KOPT-K1 (cell line): Measurements from ENCODE around the gene KYNU.
"Not testable (repeated sequence)": the region's sequence is repeated elsewhere in the genome, so short reads cannot be mapped to it uniquely, and the experiment has no call there.

Experiments used
- H3K27ac ChIP-seq: fragments of 200-600 bp; sonication (generic); 2 replicates; pipeline ENCODE4 v1.5.1; 2016; ENCODE audit warnings: antibody characterized with exemption, mild to moderate bottlenecking, low read depth, low read length; ENCODE audit not compliant: poor library complexity, severe bottlenecking
- H3K36me3 ChIP-seq: fragments of 200-600 bp; sonication (generic); 2 replicates; pipeline ENCODE4 v1.5.1; 2017; ENCODE audit warnings: antibody characterized with exemption, mild to moderate bottlenecking, low read length, moderate library complexity; ENCODE audit not compliant: insufficient read depth
- H3K9me3 ChIP-seq: fragments of 200-600 bp; sonication (generic); 2 replicates; pipeline ENCODE4 v1.5.1; 2017; ENCODE audit warnings: antibody characterized with exemption, low read length, mild to moderate bottlenecking; ENCODE audit not compliant: insufficient read depth, poor library complexity, severe bottlenecking

Gene KYNU

DNA sequence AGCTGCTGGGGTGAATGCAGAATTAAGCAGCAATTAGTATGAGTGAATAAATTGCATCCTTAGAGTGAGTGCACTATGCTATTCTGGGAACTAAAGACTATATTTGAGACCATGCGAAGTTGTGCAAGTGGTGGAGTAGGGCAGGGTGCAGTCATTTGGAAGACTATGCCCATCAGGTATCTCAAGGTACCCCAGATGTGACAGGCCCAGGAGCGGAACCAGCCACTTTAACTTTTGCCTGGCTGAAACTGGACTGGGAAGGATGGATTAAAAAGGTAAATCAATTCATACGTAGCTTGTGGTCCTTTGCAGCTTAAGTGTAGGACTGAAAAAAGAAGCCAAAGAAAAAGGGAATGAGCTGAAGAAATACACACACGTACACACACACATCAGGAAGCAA is 1.7 kb downstream of the KYNU start:
- Histone ChIP-seq H3K27ac (no peak overlapping the region), H3K9me3 (no peaks in the 10 kb centered on the region), H3K36me3 (no peaks in the 10 kb centered on the region)

DNA sequence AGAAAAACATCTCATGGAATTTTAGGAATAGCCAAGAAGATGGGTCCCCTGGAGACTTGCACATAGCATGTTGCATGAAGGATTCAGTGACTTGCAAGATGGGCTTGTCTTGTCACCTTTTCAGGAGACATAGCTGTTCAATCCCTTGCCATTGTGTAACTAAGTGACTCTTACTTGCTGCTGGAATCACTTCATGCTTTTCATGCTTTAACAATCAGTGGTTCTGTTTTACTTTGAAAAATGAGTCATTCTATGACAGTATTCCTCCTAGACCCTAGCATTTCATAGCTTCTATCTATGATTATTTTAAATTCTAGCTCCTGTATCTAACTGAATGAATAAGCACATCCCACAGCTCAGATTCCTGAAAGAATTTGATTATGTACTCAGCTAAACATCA is 2.8 kb downstream of the KYNU start:
- Histone ChIP-seq H3K27ac (no peak overlapping the region), H3K36me3 (no peaks in the 10 kb centered on the region)

DNA sequence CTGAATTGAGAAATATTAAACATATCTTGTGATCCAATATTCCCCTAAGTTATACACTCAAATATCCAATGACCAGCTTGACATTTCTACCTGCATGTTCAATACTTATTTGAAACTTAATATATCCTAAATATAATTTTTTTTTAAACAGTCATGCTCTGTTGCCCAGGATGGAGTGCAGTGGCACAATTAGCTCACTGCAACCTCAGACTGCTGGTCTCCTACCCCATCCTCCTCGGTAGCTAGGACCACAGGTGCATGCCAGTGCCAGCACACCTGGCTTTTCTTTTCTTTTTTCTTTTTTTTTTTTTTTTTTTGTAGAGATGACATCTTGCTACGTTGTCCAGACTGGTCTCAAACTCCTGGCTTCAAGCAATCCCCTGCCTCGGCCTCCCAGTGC is 4.2 kb downstream of the KYNU start:
- Histone ChIP-seq H3K27ac (no peak overlapping the region), H3K9me3 (no peaks in the 10 kb centered on the region), H3K36me3 (no peaks in the 10 kb centered on the region)

More for the DNA sequence above, 2.8 kb downstream of the KYNU start:
- H3K9me3 ChIP-seq: no peaks in the 10 kb centered on the region

DNA sequence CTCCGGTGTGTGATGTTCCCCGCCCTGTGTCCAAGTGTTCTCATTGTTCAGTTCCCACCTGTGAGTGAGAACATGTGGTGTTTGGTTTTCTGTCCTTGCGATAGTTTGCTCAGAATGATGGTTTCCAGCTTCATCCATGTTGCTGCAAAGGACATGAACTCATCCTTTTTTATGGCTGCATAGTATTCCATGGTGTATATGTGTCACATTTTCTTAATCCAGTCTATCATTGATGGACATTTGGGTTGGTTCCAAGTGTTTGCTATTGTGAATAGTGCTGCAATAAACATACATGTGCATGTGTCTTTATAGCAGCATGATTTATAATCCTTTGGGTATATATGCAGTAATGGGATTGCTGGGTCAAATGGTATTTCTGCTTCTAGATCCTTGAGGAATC is 5.0 kb downstream of the KYNU start:
- H3K9me3 ChIP-seq, H3K36me3 ChIP-seq, H3K27ac ChIP-seq: not testable (repeated sequence)

DNA sequence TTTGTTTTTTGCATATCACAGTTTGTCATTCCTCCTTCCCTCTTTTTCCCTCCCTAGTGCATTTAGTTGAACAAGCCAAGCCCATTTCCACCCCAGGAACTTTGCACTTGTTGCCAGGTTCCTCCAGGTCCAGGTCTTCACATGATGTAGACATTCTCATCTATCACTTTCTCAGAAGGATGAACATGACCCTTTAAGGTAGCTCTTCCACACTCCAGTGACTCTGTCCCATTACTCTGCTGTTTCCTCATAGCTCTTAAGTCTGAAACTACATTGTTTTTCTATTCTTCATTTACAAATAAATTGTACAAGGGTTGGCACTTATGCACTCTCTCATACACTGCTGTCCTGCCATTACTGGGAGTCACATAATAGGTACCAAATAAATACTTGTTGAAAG is 6.1 kb downstream of the KYNU start:
- H3K9me3 ChIP-seq: no peaks in the 10 kb centered on the region
- no peaks in the 10 kb centered on the region for H3K36me3 ChIP-seq
- no peak overlapping the region for H3K27ac ChIP-seq

DNA sequence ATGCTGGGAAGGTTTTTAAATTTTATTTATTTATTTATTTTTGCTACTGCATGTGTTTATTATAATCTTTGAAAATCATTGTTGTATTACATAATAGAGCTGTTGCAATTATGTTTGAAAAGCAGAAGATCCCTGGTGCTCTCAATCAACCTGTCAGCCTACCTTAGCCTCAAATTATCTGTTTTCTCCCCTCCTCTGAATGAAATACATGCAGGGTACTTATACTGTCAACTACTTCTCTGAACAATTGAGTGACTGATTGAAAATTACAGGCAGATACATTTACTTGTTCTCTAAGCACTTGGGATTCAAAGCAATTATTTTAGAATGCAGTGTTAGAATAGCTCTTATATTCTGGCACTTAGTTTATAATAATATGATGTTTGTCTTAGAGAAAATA is 8.1 kb downstream of the KYNU start:
- no peak overlapping the region for H3K27ac ChIP-seq
- no peaks in the 10 kb centered on the region for H3K36me3 ChIP-seq
- H3K9me3 ChIP-seq: no peaks in the 10 kb centered on the region

DNA sequence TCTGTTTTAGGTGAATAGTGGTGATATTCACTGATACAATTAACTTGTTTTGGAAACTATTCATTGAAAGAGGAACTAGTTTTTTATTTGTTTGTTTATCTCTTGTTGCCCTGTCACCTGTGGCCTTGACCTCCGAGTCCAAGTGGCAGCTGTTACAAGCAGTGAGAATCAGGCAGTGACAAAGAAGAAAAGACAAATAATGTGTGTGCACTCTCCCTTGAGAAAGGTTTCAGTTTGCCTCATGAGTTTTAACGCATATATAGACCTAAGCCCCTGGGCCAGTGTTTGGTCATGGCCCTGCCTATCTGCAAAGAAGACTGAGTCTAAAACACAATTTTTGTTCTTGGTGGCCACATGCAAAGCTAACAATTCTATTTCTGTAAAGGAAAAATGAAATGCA is 15.3 kb downstream of the KYNU start:
- no peaks in the 10 kb centered on the region for H3K36me3 ChIP-seq
- H3K9me3 ChIP-seq: no peaks in the 10 kb centered on the region
- no peak overlapping the region for H3K27ac ChIP-seq

DNA sequence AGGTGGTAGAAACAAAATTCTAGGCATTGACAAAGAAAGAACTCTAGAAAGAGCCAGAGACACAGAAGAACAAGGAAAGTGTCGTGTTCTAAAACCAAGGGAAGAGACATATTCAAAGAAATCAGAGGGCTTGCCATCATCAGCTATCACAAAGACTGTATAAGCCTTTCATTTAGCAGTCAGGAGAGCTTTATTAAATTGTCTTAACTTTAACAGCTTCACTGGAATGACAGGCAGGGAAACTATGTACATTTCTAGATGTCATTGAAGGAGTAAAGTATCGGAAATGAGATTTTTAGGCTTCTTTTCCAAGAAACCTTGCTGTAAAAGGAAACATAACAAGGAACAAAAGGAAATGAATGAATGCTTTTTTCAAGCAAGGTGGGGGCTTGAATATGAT is 15.8 kb downstream of the KYNU start:
- no peak overlapping the region for H3K27ac ChIP-seq
- H3K9me3 ChIP-seq: no peaks in the 10 kb centered on the region
- H3K36me3 ChIP-seq: no peaks in the 10 kb centered on the region

DNA sequence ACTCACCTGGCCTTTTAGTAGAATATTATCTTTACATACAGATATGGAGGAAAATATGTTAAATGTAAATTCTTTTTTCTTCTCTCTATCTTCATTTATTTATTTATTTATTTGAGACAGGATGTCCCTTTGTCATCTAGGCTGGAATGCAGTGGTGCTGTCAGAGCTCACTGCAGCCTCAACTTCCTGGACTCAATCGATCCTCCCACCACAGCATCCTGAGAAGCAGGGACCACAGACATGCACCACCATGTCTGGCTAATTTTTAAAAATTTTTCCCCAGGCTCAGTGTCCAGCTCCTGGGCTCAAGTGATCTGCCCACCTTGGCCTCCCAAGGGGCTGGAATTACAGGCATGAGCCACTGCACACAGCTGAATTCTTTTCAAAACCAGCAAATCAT is 20.3 kb downstream of the KYNU start:
- H3K36me3 ChIP-seq: no peaks in the 10 kb centered on the region
- H3K27ac ChIP-seq: no peak overlapping the region
- no peaks in the 10 kb centered on the region for H3K9me3 ChIP-seq

DNA sequence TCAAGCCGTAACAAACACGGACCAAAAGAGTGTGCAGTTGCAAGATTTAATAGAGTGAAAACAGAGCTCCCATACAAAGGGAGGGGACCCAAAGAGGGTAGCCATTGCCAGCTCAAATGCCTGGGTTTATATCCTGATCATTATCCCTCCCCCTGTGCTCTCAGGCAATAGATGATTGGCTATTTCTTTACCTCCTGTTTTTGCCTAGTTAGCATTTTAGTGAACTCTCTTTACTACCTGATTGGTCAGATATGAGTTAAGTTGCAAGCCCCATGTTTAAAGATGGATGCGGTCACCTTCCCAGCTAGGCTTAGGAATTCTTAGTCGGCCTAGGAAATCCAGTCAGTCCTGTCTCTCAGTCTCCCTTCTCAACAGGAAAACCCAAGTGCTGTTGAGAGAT is 22.9 kb downstream of the KYNU start:
- H3K27ac ChIP-seq, H3K36me3 ChIP-seq, H3K9me3 ChIP-seq: not testable (repeated sequence)

DNA sequence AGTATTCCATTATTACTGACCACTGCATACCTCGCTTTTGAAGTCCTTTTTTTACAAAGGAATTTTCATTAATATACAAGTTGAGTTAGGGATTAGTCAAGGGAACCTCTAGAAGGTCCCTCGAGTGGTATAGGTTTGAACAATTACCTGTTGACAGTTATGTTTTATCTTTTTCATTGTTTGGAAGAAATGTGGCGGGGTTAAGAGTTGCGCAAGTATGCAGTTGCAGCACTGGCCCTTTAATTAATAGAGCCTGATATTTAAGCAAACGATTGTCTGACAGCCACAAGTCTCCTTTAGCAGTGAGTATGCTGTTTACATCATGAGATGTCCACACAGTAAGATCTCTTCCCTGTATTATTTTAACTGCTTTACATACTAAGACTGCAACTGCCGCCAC is 24.3 kb downstream of the KYNU start:
- H3K27ac ChIP-seq: no peak overlapping the region
- H3K9me3 ChIP-seq: no peaks in the 10 kb centered on the region
- no peaks in the 10 kb centered on the region for H3K36me3 ChIP-seq

DNA sequence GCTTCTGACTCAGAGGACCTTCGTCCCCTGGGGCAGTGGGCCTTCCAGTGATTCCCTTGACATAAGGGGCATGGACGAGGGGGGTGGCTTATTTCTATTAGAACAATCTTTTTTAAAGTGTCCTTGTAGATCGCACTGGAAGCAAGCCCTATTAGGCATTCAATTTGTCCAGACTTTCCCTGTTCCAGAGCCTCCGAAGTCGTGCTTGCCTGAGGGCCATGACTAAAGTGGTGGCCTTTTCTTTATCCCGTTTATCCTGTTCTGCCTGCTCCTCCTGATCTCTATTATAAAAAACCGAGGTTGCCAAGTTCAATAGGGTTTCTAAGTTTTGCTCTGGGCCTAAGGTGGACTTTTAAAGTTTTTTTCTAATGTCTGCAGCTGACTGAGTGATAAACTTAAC is 26.3 kb downstream of the KYNU start:
- not testable (repeated sequence) for H3K27ac ChIP-seq

DNA sequence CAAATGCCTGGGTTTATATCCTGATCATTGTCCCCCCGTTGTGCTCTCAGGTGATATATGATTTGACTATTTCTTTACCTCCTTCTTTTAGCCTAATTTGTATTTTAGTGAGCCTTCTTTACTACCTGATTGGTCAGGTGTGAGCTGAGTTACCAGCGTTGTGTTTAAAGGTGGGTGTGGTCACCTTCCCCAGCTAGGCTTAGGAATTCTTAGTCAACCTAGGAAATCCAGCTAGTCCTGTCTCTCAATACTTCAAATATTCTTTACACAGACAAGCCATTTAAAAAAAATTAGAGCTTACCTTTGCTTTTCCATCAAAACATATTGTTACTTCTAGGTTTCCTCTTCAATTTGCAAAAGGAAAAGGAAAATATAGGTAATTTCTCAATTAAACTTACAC is 30.2 kb downstream of the KYNU start:
- H3K9me3 ChIP-seq: no peaks in the 10 kb centered on the region
- H3K27ac ChIP-seq: no peak overlapping the region
- no peaks in the 10 kb centered on the region for H3K36me3 ChIP-seq

More for the DNA sequence above, 26.3 kb downstream of the KYNU start:
- not testable (repeated sequence) for H3K36me3 ChIP-seq, H3K9me3 ChIP-seq

DNA sequence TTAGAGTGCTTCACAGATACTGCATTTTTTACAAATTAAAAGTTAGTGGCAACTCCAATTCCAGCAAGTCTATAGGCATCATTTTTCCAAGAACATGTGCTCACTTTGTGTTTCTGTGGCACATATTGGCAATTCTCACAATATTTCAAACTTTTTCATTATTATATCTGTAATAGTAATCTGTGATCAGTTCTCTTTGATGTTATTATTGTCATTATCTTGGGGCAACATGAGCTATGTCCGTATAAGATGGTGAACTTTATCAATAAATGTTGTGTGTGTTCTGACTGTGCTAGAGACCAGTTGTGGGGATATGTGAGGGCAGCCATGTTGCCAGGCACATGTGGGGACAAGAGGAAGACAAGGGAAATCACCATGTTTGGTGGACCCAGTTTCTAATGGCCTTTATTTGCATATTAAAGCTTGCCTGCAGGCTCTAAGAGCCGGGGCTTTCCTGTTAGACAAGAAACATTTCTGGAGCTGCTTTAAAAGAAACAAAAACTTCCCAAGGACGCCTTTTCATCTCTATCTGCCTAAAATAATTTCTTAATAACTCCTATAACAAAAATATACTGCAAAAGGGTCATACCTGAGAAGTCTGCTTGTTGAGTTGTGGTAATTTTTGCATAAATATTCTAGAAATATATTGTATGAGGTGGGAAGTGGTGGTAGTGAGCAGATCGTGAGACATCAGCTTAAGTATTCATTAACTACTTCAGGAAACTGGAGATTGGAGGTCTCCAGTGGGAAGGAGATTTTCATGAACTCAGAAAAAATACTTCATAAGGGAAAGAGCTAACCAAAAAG is 37.2 kb downstream of the KYNU start:
- no peaks in the 10 kb centered on the region for H3K36me3 ChIP-seq
- H3K27ac ChIP-seq: no peak overlapping the region
- no peaks in the 10 kb centered on the region for H3K9me3 ChIP-seq

DNA sequence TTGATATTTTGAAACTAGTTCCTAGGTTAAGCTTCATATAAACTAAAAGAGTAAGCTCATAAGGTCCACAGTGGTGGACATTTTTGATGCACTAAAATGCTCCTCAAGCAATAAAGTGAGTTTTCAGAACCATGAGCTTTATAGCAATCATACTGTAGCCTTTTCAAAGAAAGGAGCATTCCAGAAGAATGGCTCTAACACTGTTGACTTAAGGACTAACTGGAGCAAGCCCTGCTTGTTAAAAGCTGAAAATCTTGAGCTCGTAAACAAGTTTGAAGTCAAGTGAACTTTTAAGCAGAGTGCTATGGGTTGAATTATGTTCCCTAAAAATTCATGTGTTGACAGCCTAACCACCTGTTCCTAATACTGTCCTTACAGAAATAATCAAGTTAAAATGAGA is 38.0 kb downstream of the KYNU start:
- no peaks in the 10 kb centered on the region for H3K36me3 ChIP-seq
- no peak overlapping the region for H3K27ac ChIP-seq
- H3K9me3 ChIP-seq: no peaks in the 10 kb centered on the region

DNA sequence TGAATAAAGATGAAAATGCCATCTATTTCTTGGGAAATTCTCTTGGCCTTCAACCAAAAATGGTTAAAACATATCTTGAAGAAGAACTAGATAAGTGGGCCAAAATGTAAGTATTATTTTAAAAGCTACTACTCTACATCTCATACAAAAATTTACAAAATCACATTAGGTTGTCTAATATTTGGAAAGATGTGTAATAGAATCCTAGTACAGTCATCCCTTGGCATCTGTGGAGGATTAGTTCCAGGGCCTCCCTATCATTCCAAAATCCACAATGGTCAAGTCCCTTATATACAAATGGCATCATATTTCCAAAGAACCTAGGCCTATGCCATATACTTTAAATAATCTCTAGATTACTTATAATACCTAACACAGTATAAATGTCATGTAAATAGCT is 41.2 kb downstream of the KYNU start:
- Histone ChIP-seq H3K36me3 (no peaks in the 10 kb centered on the region), H3K27ac (no peak overlapping the region), H3K9me3 (no peaks in the 10 kb centered on the region)
